Naive thymus-derived CD8-positive, alpha-beta T cell (primary cell): Measurements from ENCODE around the gene TNIP1. TPM values are rescaled to one million over a fixed set of nuclear protein-coding genes. Genes with fewer than 3 reads are reported as not detected.

ENCODE experiments used
- ATAC-seq, 2 donors: fragments of 150-1000 bp; cut with Tn5 transposase in 1 of 2; sonication (Bioruptor Pico), chemical (Tn5 transposase) in 1 of 2; 1 replicate in 1 of 2; 2 replicates in 1 of 2; pipeline ENCODE4 v1.10.0; 2021; ENCODE audit warnings: mild to moderate bottlenecking in 2 of 2, moderate library complexity in 2 of 2
- POLR2A ChIA-PET: fragments of 350-600 bp; sonication (Branson Sonifier 250); formaldehyde crosslinking; loops from one replicate; lab custom pipeline; 2021; ENCODE audit warnings: antibody characterized with exemption; lab: Charles Lee
- DNase-seq, 10 donors: peaks; one replicate each; pipeline versions ENCODE4 v3.0.0 to v3.0.0-alpha.2; 2020 to 2022
- H3K27ac Mint-ChIP-seq, 10 donors: one replicate each; pipeline ENCODE4 v1.8.0; 2020 to 2022; ENCODE audit warnings: mild to moderate bottlenecking in 10 of 10, mixed read lengths in 10 of 10, moderate library complexity in 4 of 10, inconsistent platforms in 1 of 10
- H3K27me3 Mint-ChIP-seq, 5 donors: one replicate each; pipeline ENCODE4 v1.8.0; 2021 to 2022; ENCODE audit warnings: mixed read lengths in 5 of 5
- H3K36me3 Mint-ChIP-seq, 3 donors: one replicate each; pipeline ENCODE4 v1.8.0; 2020 to 2022; ENCODE audit warnings: mixed read lengths in 3 of 3, mild to moderate bottlenecking in 2 of 3, inconsistent platforms in 1 of 3
- H3K4me1 Mint-ChIP-seq, 4 donors: one replicate each; pipeline ENCODE4 v1.8.0; 2021 to 2022; ENCODE audit warnings: mixed read lengths in 4 of 4
- H3K4me3 Mint-ChIP-seq, 10 donors: one replicate each; pipeline ENCODE4 v1.8.0; 2020 to 2022; ENCODE audit warnings: mild to moderate bottlenecking in 10 of 10, mixed read lengths in 10 of 10, moderate library complexity in 6 of 10, inconsistent platforms in 1 of 10
- H3K9me3 Mint-ChIP-seq, 9 donors: one replicate each; pipeline ENCODE4 v1.8.0; 2020 to 2022; ENCODE audit warnings: mixed read lengths in 9 of 9, mild to moderate bottlenecking in 3 of 9, inconsistent platforms in 1 of 9, moderate library complexity in 1 of 9
- polyA plus RNA-seq, 3 donors: library from polyadenylated mRNA; unstranded; fragments of 300-500 nt; fragmentation: Illumina TruSeq; gene quantifications; one replicate each; pipeline ENCODE4 v1.2.3, GENCODE V29; 2021
- total RNA-seq, 8 experiments: library from RNA in 2 of 8; stranded (reverse) in 2 of 8; gene quantifications; one replicate each; pipeline ENCODE4 v1.2.3 and lab custom pipeline; 2021 to 2026

TNIP1 gene
- total RNA-seq = 100 to 1,000 TPM; 138 to 140 TPM
- 10 to 100 TPM; 25.6 to 37.5 (median 29.8) TPM for polyA plus RNA-seq
- total RNA-seq (lab: John Stamatoyannopoulos, UW) = 82.2 to 189 (median 146) reads per million in 6 experiments

- H3K27me3 Mint-ChIP-seq = no peaks in the 10 kb centered on the region
- ATAC-seq (peak; percentile 91 to 92), DNase-seq (peak; percentile 85 to 95 (median 92))
- no peaks in the 10 kb centered on the region for H3K9me3 Mint-ChIP-seq
- POLR2A ChIA-PET = interaction anchor here (0.6 to 3.6 kb wide), 21 partner anchors 9 to 380 kb away, joined by 3 to 22 read pairs (median 5); partner anchors contain the start of genes GM2A and RBM22
- peaks cover 37 to 90% (median 62%) of the 10 kb centered on the region in 4 donors for H3K4me1 Mint-ChIP-seq
- peaks cover 0 to 18% (median 5%) of the 10 kb centered on the region in 3 donors for H3K36me3 Mint-ChIP-seq
- peak within 1 kb of the TSS; percentile 83 to 96 (median 92) for H3K4me3 Mint-ChIP-seq
- peak within 1 kb of the TSS; percentile 75 to 97 (median 94) for H3K27ac Mint-ChIP-seq
Measured at GRCh38 chr5:151080613-151081430, at the start of gene TNIP1. Gene TNIP1 (minus strand): TSS chr5:151081034. CDS start chr5:151065095, 15,939 bp downstream.

GRCh38 chr5:151130235-151130921 lies 49.5 kb upstream of the TNIP1 start:
- Mint-ChIP-seq H3K4me3 (peak overlapping the region in 1 of 10 donors; percentile 62), H3K4me1 (peaks cover 41 to 92% (median 87%) of the 10 kb centered on the region in 4 donors), H3K27ac (peak overlapping the region; percentile 80 to 98 (median 94)), H3K27me3 (no peaks in the 10 kb centered on the region), H3K36me3 (peaks cover 7 to 96% (median 43%) of the 10 kb centered on the region in 3 donors), H3K9me3 (no peaks in the 10 kb centered on the region)
- no peak for DNase-seq
- POLR2A ChIA-PET = interaction anchor here (0.6 to 8.5 kb wide), 6 partner anchors 8 to 88 kb away, joined by 3 to 88 read pairs (median 14); partner anchors contain the start of gene ANXA6
- no peak for ATAC-seq

- Mint-ChIP-seq H3K9me3 (no peaks in the 10 kb centered on the region), H3K36me3 (peaks cover 7 to 93% (median 34%) of the 10 kb centered on the region in 3 donors), H3K4me3 (no peak overlapping the region), H3K27me3 (no peaks in the 10 kb centered on the region), H3K27ac (peak overlapping the region; percentile 22 to 98 (median 84)), H3K4me1 (peaks cover 44 to 89% (median 87%) of the 10 kb centered on the region in 4 donors)
- DNase-seq = no peak
- no peak for ATAC-seq
- POLR2A ChIA-PET = interaction anchor here (0.6 to 8.5 kb wide), 8 partner anchors 10 to 95 kb away, joined by 3 to 88 read pairs (median 8); partner anchors contain the start of genes ANXA6 and CCDC69
Measured at GRCh38 chr5:151128817-151129216, 48.0 kb upstream of the TNIP1 start.

- POLR2A ChIA-PET = interaction anchor here (0.6 to 8.5 kb wide), 4 partner anchors 14 to 37 kb away, joined by 3 to 88 read pairs (median 22); no protein-coding TSS in a partner anchor
- no peaks in the 10 kb centered on the region for H3K27me3 Mint-ChIP-seq
- ATAC-seq (no peak), DNase-seq (no peak)
- H3K36me3 Mint-ChIP-seq = peaks cover 7 to 89% (median 30%) of the 10 kb centered on the region in 3 donors
- peak overlapping the region; percentile 22 to 98 (median 80) for H3K27ac Mint-ChIP-seq
- peaks cover 44 to 85% (median 83%) of the 10 kb centered on the region in 4 donors for H3K4me1 Mint-ChIP-seq
- H3K4me3 Mint-ChIP-seq = no peak overlapping the region
- H3K9me3 Mint-ChIP-seq = no peaks in the 10 kb centered on the region
Measured at GRCh38 chr5:151127926-151128325, 47.1 kb upstream of the TNIP1 start.

- Mint-ChIP-seq H3K27me3 (no peaks in the 10 kb centered on the region), H3K4me1 (peaks cover 32 to 75% (median 68%) of the 10 kb centered on the region in 4 donors), H3K9me3 (no peaks in the 10 kb centered on the region), H3K27ac (peak overlapping the region; percentile 67 to 98 (median 94)), H3K36me3 (peaks cover 7 to 89% (median 29%) of the 10 kb centered on the region in 3 donors), H3K4me3 (peak overlapping the region in 8 of 10 donors; percentile 7 to 73 (median 30))
- DNase-seq (peak; percentile 39 to 78 (median 62)), ATAC-seq (peak; percentile 25 to 48)
- POLR2A ChIA-PET = interaction anchor here (0.7 to 8.5 kb wide), 17 partner anchors 9 to 366 kb away, joined by 3 to 88 read pairs (median 7); partner anchors contain the start of genes ANXA6 and TNIP1
Measured at GRCh38 chr5:151126199-151126645, 45.4 kb upstream of the TNIP1 start.

- Mint-ChIP-seq H3K36me3 (peaks cover 7 to 89% (median 29%) of the 10 kb centered on the region in 3 donors), H3K4me3 (peak overlapping the region; percentile 27 to 84 (median 67)), H3K27ac (peak overlapping the region; percentile 67 to 98 (median 95)), H3K9me3 (no peaks in the 10 kb centered on the region), H3K4me1 (peaks cover 30 to 67% (median 61%) of the 10 kb centered on the region in 4 donors), H3K27me3 (no peaks in the 10 kb centered on the region)
- ATAC-seq (peak; percentile 59 to 79), DNase-seq (peak in 6 of 10 donors; percentile 16 to 59 (median 40))
- POLR2A ChIA-PET = interaction anchor here (0.7 to 8.5 kb wide), 20 partner anchors 8 to 425 kb away, joined by 3 to 88 read pairs (median 6); partner anchors contain the start of genes ANXA6 and TNIP1
Measured at GRCh38 chr5:151125421-151125820, 44.6 kb upstream of the TNIP1 start.

GRCh38 chr5:151123897-151124751 lies 43.3 kb upstream of the TNIP1 start:
- Mint-ChIP-seq H3K4me3 (peak overlapping the region; percentile 47 to 97 (median 72)), H3K4me1 (peaks cover 29 to 59% (median 53%) of the 10 kb centered on the region in 4 donors), H3K27me3 (no peaks in the 10 kb centered on the region), H3K36me3 (peaks cover 12 to 89% (median 40%) of the 10 kb centered on the region in 3 donors), H3K27ac (peak overlapping the region; percentile 89 to 98 (median 96)), H3K9me3 (no peaks in the 10 kb centered on the region)
- peak; percentile 16 to 75 (median 42) for DNase-seq
- ATAC-seq = peak; percentile 67 to 80
- POLR2A ChIA-PET = interaction anchor here (0.7 to 4.1 kb wide), 11 partner anchors 18 to 105 kb away, joined by 3 to 39 read pairs (median 4); partner anchors contain the start of genes ANXA6 and TNIP1

GRCh38 chr5:151122828-151123227 lies 42.0 kb upstream of the TNIP1 start:
- no peaks in the 10 kb centered on the region for H3K27me3 Mint-ChIP-seq
- no peak for ATAC-seq
- H3K9me3 Mint-ChIP-seq = no peaks in the 10 kb centered on the region
- POLR2A ChIA-PET = interaction anchor here (0.8 to 1.8 kb wide), 4 partner anchors 9 to 117 kb away, joined by 3 to 4 read pairs (median 3); no protein-coding TSS in a partner anchor
- H3K4me1 Mint-ChIP-seq = peaks cover 26 to 52% (median 43%) of the 10 kb centered on the region in 4 donors
- H3K36me3 Mint-ChIP-seq = peaks cover 12 to 88% (median 39%) of the 10 kb centered on the region in 3 donors
- DNase-seq = no peak
- H3K27ac Mint-ChIP-seq = peak overlapping the region in 8 of 10 donors; percentile 64 to 98 (median 78)
- no peak overlapping the region for H3K4me3 Mint-ChIP-seq

GRCh38 chr5:151121665-151122064 lies 40.8 kb upstream of the TNIP1 start:
- no peak overlapping the region for H3K4me3 Mint-ChIP-seq
- ATAC-seq (no peak), DNase-seq (no peak)
- peak overlapping the region in 9 of 10 donors; percentile 41 to 89 (median 76) for H3K27ac Mint-ChIP-seq
- no peaks in the 10 kb centered on the region for H3K9me3 Mint-ChIP-seq
- H3K4me1 Mint-ChIP-seq = peaks cover 22 to 43% (median 36%) of the 10 kb centered on the region in 4 donors
- POLR2A ChIA-PET = interaction anchor here (0.6 kb wide), 1 partner anchor 152 kb away, joined by 5 read pairs; no protein-coding TSS in a partner anchor
- peaks cover 4 to 90% (median 34%) of the 10 kb centered on the region in 3 donors for H3K36me3 Mint-ChIP-seq
- no peaks in the 10 kb centered on the region for H3K27me3 Mint-ChIP-seq

- Mint-ChIP-seq H3K27ac (peak overlapping the region in 9 of 10 donors; percentile 41 to 88 (median 73)), H3K9me3 (no peaks in the 10 kb centered on the region), H3K36me3 (peaks cover 4 to 90% (median 31%) of the 10 kb centered on the region in 3 donors), H3K4me1 (peaks cover 20 to 38% (median 31%) of the 10 kb centered on the region in 4 donors), H3K27me3 (no peaks in the 10 kb centered on the region), H3K4me3 (no peak overlapping the region)
- DNase-seq (no peak), ATAC-seq (no peak)
- POLR2A ChIA-PET = interaction anchor here (0.6 kb wide), 1 partner anchor 153 kb away, joined by 5 read pairs; no protein-coding TSS in a partner anchor
Measured at GRCh38 chr5:151121095-151121494, 40.3 kb upstream of the TNIP1 start.
